Ovary (tissue), 3 donors: Measurements from ENCODE around the gene AOX1.

Experiments used
- CTCF ChIP-seq, 3 donors: fragments of 450-650 bp in 2 of 3; fragments of 200-600 bp in 1 of 3; IDR thresholded peaks; one replicate each; pipeline versions ENCODE4 v1.5.1 to v1.8.0; 2016 to 2022; ENCODE audit warnings: antibody characterized with exemption in 3 of 3, mild to moderate bottlenecking in 1 of 3
- POLR2A ChIP-seq: fragments of 450-650 bp; IDR thresholded peaks from one replicate; pipeline ENCODE4 v1.6.1; 2017; ENCODE audit warnings: antibody characterized with exemption, mild to moderate bottlenecking, moderate library complexity
- donor health status: DM: no; HTN: no; CAD: no.

GRCh38 chr2:200620606-200621390 is 35.0 kb downstream of the AOX1 start:
- TF ChIP-seq CTCF (IDR thresholded peaks at IDR 0.05) (no peak), POLR2A (no peak)
